ENCODE data around the gene SNCB. TPM values are rescaled to one million over a fixed set of nuclear protein-coding genes. Genes with fewer than 3 reads are reported as not detected.

SNCB gene
- total RNA-seq, 6 experiments from 2014 or later = not detected

DNA sequence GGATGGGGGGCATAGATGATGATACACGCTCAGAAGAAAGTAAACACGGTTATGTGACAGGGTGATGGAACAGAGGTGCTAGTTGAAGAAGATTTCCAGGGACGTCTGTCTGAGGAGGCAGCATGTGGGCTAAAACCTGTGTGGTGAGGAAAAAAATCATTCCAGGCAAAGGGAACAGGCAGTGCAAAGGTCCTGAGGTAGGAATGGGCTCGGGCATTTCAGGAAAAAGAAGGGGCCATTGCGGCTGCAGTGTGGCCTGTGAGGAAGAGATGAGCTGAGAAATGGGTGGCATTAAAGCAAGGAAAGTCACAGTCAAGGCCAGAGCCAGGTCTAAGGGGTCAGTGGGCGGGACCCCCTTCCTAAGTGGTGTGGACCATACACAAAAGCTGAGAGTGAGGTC, 35.2 kb upstream of the SNCB start:
- WGBS (ENCODE audit: insufficient coverage, low coverage, low lambda C conversion rate, missing lambda C conversion rate) = 77% methylated on average over 5 of the region's 6 CpGs
- ATAC-seq = no peak
- intact Hi-C loops (cut with DNase I) = no loop called here

GRCh38 chr5:176664886-176665285, 34.6 kb upstream of the SNCB start:
- 23% methylated on average over 4 of the region's 19 CpGs for WGBS (ENCODE audit: insufficient coverage, low coverage, low lambda C conversion rate, missing lambda C conversion rate)
- Histone ChIP-seq H3K9me3 (no peaks in the 10 kb centered on the region), H3K27me3 (no peaks in the 10 kb centered on the region), H3K4me1 (peaks cover 0 to 6% (median 2%) of the 10 kb centered on the region in 4 donors), H3K36me3 (no peaks in the 10 kb centered on the region), H3K27ac (no peak overlapping the region), H3K4me3 (no peak overlapping the region)
- TF ChIP-seq, protein P1, sequence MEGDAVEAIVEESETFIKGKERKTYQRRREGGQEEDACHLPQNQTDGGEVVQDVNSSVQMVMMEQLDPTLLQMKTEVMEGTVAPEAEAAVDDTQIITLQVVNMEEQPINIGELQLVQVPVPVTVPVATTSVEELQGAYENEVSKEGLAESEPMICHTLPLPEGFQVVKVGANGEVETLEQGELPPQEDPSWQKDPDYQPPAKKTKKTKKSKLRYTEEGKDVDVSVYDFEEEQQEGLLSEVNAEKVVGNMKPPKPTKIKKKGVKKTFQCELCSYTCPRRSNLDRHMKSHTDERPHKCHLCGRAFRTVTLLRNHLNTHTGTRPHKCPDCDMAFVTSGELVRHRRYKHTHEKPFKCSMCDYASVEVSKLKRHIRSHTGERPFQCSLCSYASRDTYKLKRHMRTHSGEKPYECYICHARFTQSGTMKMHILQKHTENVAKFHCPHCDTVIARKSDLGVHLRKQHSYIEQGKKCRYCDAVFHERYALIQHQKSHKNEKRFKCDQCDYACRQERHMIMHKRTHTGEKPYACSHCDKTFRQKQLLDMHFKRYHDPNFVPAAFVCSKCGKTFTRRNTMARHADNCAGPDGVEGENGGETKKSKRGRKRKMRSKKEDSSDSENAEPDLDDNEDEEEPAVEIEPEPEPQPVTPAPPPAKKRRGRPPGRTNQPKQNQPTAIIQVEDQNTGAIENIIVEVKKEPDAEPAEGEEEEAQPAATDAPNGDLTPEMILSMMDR (IDR thresholded peaks at IDR 0.05) = no peak
- no peak for TF ChIP-seq POLR2A (IDR thresholded peaks at IDR 0.05)
- no peak for ATAC-seq
- peak in 2 of 3 donors; percentile 7 to 49 for DNase-seq
- intact Hi-C loops (cut with DNase I) = no loop called here

More for the DNA sequence above, 35.2 kb upstream of the SNCB start:
- TF ChIP-seq POLR2A (IDR thresholded peaks at IDR 0.05) = no peak
- TF ChIP-seq, protein P1 (IDR thresholded peaks at IDR 0.05) = no peak
- no peak for DNase-seq
- no peak overlapping the region for H3K27ac ChIP-seq
- no peaks in the 10 kb centered on the region for H3K36me3 ChIP-seq
- H3K4me3 ChIP-seq = no peak overlapping the region
- peaks cover 0 to 6% (median 2%) of the 10 kb centered on the region in 4 donors for H3K4me1 ChIP-seq
- no peaks in the 10 kb centered on the region for H3K9me3 ChIP-seq
- H3K27me3 ChIP-seq = no peaks in the 10 kb centered on the region

DNA sequence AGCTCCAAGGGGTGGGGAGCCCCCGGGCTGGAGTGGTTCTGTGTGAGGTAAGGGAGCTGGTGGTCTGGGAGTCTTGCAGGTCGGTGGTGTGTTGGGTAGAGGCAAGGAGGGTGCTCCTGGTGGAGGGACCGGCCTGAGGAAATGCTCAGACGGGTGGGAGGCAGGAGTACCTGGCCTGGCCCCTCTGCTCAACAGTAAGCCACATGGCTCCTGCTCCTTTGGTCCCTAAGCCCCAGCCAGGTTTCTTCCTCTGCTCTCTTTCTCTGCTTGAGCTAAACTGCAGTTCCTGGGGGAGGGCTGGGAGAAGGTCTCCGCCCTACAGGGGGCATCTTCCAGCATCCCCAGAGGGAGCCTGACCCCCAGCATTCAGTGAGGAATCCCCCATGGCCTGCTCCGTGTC, 34.1 kb upstream of the SNCB start:
- Histone ChIP-seq H3K36me3 (no peaks in the 10 kb centered on the region), H3K27ac (no peak overlapping the region), H3K9me3 (no peaks in the 10 kb centered on the region), H3K27me3 (no peaks in the 10 kb centered on the region), H3K4me3 (no peak overlapping the region), H3K4me1 (peaks cover 0 to 6% (median 2%) of the 10 kb centered on the region in 4 donors)
- ATAC-seq (no peak), DNase-seq (peak in 1 of 3 donors; percentile 31)
- WGBS (ENCODE audit: insufficient coverage, low coverage, low lambda C conversion rate, missing lambda C conversion rate) = 30% methylated on average over 2 of the region's 6 CpGs
- intact Hi-C loops (cut with DNase I) = no loop called here
- no peak for TF ChIP-seq POLR2A (IDR thresholded peaks at IDR 0.05)
- TF ChIP-seq, protein P1 (IDR thresholded peaks at IDR 0.05) = no peak

DNA sequence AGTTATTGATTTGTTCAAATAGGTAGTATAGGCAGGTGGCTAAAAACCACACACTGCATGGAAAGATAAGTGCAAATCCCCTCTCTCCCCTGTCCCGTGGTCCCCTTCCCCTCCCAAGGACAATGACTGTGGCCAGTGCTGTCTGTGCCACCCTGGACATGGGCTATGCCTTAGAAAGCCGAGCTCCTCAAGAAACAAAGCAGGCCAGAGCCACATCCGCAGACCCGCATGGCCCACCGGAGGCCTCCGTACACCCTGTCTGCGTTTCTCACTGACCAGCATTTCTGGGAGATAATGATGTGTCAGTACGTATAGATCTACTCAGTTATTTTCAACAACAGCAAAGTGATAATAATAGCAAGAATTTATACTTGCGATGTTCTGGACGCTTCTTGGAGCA, 33.2 kb upstream of the SNCB start:
- Histone ChIP-seq H3K9me3 (no peaks in the 10 kb centered on the region), H3K36me3 (no peaks in the 10 kb centered on the region), H3K4me3 (no peak overlapping the region), H3K27ac (no peak overlapping the region), H3K4me1 (peaks cover 0 to 12% (median 5%) of the 10 kb centered on the region in 4 donors), H3K27me3 (no peaks in the 10 kb centered on the region)
- DNase-seq (no peak), ATAC-seq (no peak)
- 73% methylated on average over 5 of the region's 10 CpGs for WGBS (ENCODE audit: insufficient coverage, low coverage, low lambda C conversion rate, missing lambda C conversion rate)
- intact Hi-C loops (cut with DNase I) = no loop called here
- TF ChIP-seq POLR2A (IDR thresholded peaks at IDR 0.05) = no peak
- TF ChIP-seq, protein P1 (IDR thresholded peaks at IDR 0.05) = no peak

Measured in right lobe of liver (tissue), 6 donors.